ENCODE measurements around the gene GPI. TPM values are rescaled to one million over a fixed set of nuclear protein-coding genes. Genes with fewer than 3 reads are reported as not detected.

The GPI gene
- total RNA-seq, 1 experiment from 2014 or later = 263 TPM

DNA sequence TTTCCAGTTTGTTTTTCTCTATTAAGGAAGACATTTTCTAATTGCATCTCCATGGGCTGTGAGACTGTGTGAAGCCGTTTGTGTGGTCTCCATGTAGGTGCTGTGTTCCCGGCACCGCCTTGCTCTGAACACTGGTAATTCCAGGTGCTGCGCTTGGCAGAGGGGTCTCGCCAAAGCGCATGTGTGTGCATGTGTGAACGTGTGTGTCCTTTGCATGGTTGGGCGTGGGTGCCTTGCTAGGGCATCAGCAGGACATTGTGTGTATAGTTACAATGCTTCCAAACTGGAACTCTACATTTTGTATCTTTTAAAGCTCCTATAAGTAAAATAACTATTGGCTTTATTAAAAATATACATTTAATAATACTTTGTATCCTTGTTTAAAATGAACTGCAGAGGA lies 9.8 kb upstream of the GPI start:
- ChIA-PET CTCF (no interaction called here), POLR2A (ENCODE audit: unreplicated experiment) (no interaction called here)
- no peak overlapping the region for H3K9ac ChIP-seq (ENCODE audit: low read length)
- H3K36me3 ChIP-seq (ENCODE audit: low read depth, low read length) = no peaks in the 10 kb centered on the region
- H3K9me2 ChIP-seq (replicated peaks; ENCODE audit: low read length) = no peaks in the 10 kb centered on the region
- no peaks in the 10 kb centered on the region for H4K20me1 ChIP-seq (ENCODE audit: low read length)
- DNase-seq = no peak
- TF ChIP-seq, protein P1, sequence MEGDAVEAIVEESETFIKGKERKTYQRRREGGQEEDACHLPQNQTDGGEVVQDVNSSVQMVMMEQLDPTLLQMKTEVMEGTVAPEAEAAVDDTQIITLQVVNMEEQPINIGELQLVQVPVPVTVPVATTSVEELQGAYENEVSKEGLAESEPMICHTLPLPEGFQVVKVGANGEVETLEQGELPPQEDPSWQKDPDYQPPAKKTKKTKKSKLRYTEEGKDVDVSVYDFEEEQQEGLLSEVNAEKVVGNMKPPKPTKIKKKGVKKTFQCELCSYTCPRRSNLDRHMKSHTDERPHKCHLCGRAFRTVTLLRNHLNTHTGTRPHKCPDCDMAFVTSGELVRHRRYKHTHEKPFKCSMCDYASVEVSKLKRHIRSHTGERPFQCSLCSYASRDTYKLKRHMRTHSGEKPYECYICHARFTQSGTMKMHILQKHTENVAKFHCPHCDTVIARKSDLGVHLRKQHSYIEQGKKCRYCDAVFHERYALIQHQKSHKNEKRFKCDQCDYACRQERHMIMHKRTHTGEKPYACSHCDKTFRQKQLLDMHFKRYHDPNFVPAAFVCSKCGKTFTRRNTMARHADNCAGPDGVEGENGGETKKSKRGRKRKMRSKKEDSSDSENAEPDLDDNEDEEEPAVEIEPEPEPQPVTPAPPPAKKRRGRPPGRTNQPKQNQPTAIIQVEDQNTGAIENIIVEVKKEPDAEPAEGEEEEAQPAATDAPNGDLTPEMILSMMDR (conservative IDR thresholded peaks at IDR 0.05; ENCODE audit: low read depth, low read length) = no peak
- no peak for TF ChIP-seq EZH2phosphoT487 (IDR thresholded peaks at IDR 0.05; ENCODE audit: borderline replicate concordance, low read length)
- TF ChIP-seq EZH2 (IDR thresholded peaks at IDR 0.05; ENCODE audit: low read length, unreplicated experiment) = no peak
- ATAC-seq = no peak
- H3F3A ChIP-seq (ENCODE audit: low read length, unreplicated experiment) = no peaks in the 10 kb centered on the region
- H2AFZ ChIP-seq (ENCODE audit: low read length) = no peak overlapping the region
- H3K4me2 ChIP-seq (ENCODE audit: low read length) = no peak overlapping the region
- H3K27ac ChIP-seq (ENCODE audit: low read length) = no peak overlapping the region
- H3K9me3 ChIP-seq (ENCODE audit: low read length) = no peaks in the 10 kb centered on the region
- intact Hi-C loops (cut with micrococcal nuclease) = no loop called here
- H3K79me2 ChIP-seq (ENCODE audit: low read length) = no peaks in the 10 kb centered on the region
- H3K27me3 ChIP-seq (ENCODE audit: low read length) = no peaks in the 10 kb centered on the region
- H3K4me3 ChIP-seq (ENCODE audit: low read length) = no peak overlapping the region
- BruUV-seq (replicated peaks) = no TSS peak
- peaks cover 17% of the 10 kb centered on the region for H3K4me1 ChIP-seq (ENCODE audit: insufficient read depth, low read length)

DNA sequence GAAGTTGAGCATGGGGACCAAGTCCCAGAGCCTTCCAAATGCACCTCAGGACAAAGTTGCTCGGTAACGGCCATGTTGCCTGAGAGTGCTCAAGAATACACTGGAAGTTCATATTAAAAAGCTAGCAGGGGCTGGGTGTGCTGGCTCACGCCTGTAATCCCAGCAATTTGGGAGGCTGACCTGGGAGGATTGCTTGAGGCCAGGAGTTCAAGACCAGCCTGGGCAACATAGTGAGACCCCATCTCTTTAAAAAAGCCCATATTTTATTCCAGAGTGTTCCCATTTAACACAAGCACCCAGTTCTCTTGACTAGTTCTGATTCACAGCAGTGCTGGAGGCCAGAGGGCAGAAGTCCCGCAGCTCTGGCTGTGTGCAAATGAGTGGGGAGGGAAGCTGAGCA lies 8.1 kb upstream of the GPI start:
- no peak for DNase-seq
- Histone ChIP-seq H3K9me3 (ENCODE audit: low read length) (no peaks in the 10 kb centered on the region), H3K4me3 (ENCODE audit: low read length) (no peak overlapping the region), H3K4me1 (ENCODE audit: insufficient read depth, low read length) (peaks cover 17% of the 10 kb centered on the region), H3K9ac (ENCODE audit: low read length) (no peak overlapping the region), H3K27ac (ENCODE audit: low read length) (no peak overlapping the region), H3F3A (ENCODE audit: low read length, unreplicated experiment) (no peaks in the 10 kb centered on the region), H2AFZ (ENCODE audit: low read length) (no peak overlapping the region), H3K4me2 (ENCODE audit: low read length) (no peak overlapping the region), H3K79me2 (ENCODE audit: low read length) (no peaks in the 10 kb centered on the region), H3K27me3 (ENCODE audit: low read length) (no peaks in the 10 kb centered on the region), H4K20me1 (ENCODE audit: low read length) (no peaks in the 10 kb centered on the region), H3K9me2 (replicated peaks; ENCODE audit: low read length) (no peaks in the 10 kb centered on the region), H3K36me3 (ENCODE audit: low read depth, low read length) (no peaks in the 10 kb centered on the region)
- TF ChIP-seq EZH2phosphoT487 (IDR thresholded peaks at IDR 0.05; ENCODE audit: borderline replicate concordance, low read length) (no peak), EZH2 (IDR thresholded peaks at IDR 0.05; ENCODE audit: low read length, unreplicated experiment) (no peak)
- TF ChIP-seq, protein P1 (conservative IDR thresholded peaks at IDR 0.05; ENCODE audit: low read depth, low read length) = no peak
- no TSS peak for BruUV-seq (replicated peaks)
- POLR2A ChIA-PET (ENCODE audit: unreplicated experiment) = no interaction called here
- intact Hi-C loops (cut with micrococcal nuclease) = no loop called here
- CTCF ChIA-PET = no interaction called here
- ATAC-seq = no peak

DNA sequence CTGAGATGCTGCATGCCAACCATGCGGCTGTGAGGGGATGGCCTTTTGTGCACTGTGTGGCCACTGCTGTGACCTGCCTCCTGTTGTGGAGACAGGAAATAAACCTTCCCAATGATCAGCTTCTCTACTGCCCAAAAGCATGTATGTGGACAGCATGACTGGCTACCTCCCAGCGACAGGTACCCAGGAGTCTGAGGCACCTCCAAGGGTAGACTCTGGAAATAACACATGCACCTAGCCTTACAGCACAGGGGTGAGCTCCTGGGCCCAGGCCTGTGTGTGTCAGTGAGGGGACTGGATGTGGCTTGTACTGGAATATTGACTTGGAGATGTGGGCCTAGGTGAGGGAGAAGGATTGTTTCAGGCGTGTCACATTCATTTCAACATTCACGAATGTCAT lies 7.6 kb upstream of the GPI start:
- Histone ChIP-seq H3K9me3 (ENCODE audit: low read length) (no peaks in the 10 kb centered on the region), H3K36me3 (ENCODE audit: low read depth, low read length) (no peaks in the 10 kb centered on the region), H3K4me2 (ENCODE audit: low read length) (no peak overlapping the region), H3K4me1 (ENCODE audit: insufficient read depth, low read length) (peaks cover 17% of the 10 kb centered on the region), H3K27me3 (ENCODE audit: low read length) (no peaks in the 10 kb centered on the region), H3K79me2 (ENCODE audit: low read length) (no peaks in the 10 kb centered on the region), H4K20me1 (ENCODE audit: low read length) (no peaks in the 10 kb centered on the region), H3K9me2 (replicated peaks; ENCODE audit: low read length) (no peaks in the 10 kb centered on the region), H3K4me3 (ENCODE audit: low read length) (no peak overlapping the region), H3F3A (ENCODE audit: low read length, unreplicated experiment) (no peaks in the 10 kb centered on the region), H2AFZ (ENCODE audit: low read length) (no peak overlapping the region), H3K27ac (ENCODE audit: low read length) (no peak overlapping the region), H3K9ac (ENCODE audit: low read length) (no peak overlapping the region)
- CTCF ChIA-PET = no interaction called here
- no peak for ATAC-seq
- BruUV-seq (replicated peaks) = no TSS peak
- no peak for TF ChIP-seq EZH2phosphoT487 (IDR thresholded peaks at IDR 0.05; ENCODE audit: borderline replicate concordance, low read length)
- intact Hi-C loops (cut with micrococcal nuclease) = no loop called here
- no peak for DNase-seq
- POLR2A ChIA-PET (ENCODE audit: unreplicated experiment) = no interaction called here

Data from PC-3 (cell line).